ENCODE measurements around the gene PARK7.

GRCh38 chr1:8031176-8031785 lies 69.8 kb downstream of the PARK7 start:
- TF ChIP-seq POLR2AphosphoS5 (IDR thresholded peaks at IDR 0.05; ENCODE audit: low read depth, low read length) (no peak), POLR2A (IDR thresholded peaks at IDR 0.05; ENCODE audit: low read depth, low read length) (no peak), TAF1 (IDR thresholded peaks at IDR 0.05; ENCODE audit: borderline replicate concordance, low read depth, low read length) (no peak)
